Measurements from ENCODE around the gene LPIN1.

DNA sequence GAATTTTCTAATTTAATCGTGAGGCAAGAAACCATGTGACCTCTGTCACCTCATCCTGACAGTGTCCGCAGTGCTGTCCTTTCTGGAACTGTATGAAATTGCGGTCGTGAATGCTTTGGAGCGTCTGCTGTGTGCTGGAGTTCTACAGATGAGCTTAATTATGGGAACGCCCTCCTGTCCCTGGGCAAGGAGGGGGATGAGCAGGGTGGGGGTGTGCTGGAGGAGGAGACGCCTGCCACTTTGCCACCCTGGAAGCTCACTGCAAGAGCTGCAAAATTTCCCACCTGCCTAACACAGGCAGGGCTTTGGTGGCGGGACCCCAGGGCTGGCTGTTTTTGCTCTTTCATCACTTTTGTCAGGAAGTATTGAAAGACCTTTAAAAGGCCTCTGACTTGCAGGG is 6.5 kb downstream of the LPIN1 start:
- TF ChIP-seq, protein P1, sequence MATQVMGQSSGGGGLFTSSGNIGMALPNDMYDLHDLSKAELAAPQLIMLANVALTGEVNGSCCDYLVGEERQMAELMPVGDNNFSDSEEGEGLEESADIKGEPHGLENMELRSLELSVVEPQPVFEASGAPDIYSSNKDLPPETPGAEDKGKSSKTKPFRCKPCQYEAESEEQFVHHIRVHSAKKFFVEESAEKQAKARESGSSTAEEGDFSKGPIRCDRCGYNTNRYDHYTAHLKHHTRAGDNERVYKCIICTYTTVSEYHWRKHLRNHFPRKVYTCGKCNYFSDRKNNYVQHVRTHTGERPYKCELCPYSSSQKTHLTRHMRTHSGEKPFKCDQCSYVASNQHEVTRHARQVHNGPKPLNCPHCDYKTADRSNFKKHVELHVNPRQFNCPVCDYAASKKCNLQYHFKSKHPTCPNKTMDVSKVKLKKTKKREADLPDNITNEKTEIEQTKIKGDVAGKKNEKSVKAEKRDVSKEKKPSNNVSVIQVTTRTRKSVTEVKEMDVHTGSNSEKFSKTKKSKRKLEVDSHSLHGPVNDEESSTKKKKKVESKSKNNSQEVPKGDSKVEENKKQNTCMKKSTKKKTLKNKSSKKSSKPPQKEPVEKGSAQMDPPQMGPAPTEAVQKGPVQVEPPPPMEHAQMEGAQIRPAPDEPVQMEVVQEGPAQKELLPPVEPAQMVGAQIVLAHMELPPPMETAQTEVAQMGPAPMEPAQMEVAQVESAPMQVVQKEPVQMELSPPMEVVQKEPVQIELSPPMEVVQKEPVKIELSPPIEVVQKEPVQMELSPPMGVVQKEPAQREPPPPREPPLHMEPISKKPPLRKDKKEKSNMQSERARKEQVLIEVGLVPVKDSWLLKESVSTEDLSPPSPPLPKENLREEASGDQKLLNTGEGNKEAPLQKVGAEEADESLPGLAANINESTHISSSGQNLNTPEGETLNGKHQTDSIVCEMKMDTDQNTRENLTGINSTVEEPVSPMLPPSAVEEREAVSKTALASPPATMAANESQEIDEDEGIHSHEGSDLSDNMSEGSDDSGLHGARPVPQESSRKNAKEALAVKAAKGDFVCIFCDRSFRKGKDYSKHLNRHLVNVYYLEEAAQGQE (IDR thresholded peaks at IDR 0.05; ENCODE audit: insufficient read depth in 1 of 2, low read depth in 2 of 2, low read length in 2 of 2) = no peak
- TF ChIP-seq SIN3A (IDR thresholded peaks at IDR 0.05; ENCODE audit: borderline replicate concordance, insufficient read depth, low read length) (no peak), POLR2AphosphoS5 (IDR thresholded peaks at IDR 0.05; ENCODE audit: low read depth, low read length) (no peak)
